GM19328 (cell line): ENCODE measurements around the gene OGDHL.
"Not testable (repeated sequence)": the region's sequence is repeated elsewhere in the genome, so short reads cannot be mapped to it uniquely, and the experiment has no call there.

Experiments used
- ATAC-seq: cut with Tn5 transposase; IDR thresholded peaks from one replicate; pipeline ENCODE4 v1.9.1; 2021; ENCODE audit warnings: mild to moderate bottlenecking, moderate library complexity; ENCODE audit not compliant: unreplicated experiment

Gene OGDHL

DNA sequence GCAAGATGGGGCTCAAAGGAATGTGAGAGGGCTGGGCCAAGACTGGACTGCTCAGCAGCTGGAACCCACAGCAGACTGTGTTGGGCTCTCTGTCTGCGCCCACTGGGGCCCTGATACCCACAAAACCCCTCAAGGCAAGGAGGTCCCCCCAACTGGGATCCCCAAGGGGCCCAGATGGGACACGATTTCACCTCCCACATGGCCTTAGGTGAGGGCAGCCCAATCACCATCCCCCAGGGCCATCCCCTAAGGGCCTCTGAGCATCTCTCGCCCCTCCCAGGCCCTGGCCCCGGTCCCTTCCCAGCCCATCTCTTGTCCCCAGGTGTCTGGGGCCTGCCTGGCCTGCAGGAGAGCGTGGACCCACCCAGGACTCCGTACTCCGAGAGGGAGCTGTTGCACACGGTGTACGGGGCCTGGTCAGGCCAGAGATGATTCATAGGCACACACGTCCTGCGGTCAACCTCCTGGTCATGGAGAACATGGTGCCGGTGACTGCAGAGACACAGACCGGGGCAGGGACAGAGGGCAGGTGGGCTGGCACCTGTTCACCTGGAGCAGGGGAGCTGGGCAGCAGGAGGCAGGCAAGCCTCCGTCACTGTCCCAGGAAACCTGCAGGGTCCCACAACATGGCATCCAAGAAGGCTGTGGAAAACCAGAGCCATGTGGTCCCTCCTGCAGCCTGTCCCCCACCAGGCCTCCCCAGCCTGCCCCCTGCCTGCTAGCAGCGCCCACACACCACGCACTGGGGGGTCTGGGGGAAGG, 21.6 kb downstream of the OGDHL start:
- no peak for ATAC-seq

GRCh38 chr10:49739426-49739825, 22.7 kb downstream of the OGDHL start:
- ATAC-seq: no peak

- no peak for ATAC-seq
These were observed 23.3 kb downstream of the OGDHL start for GRCh38 chr10:49738616-49739360.

GRCh38 chr10:49737474-49738201, 24.5 kb downstream of the OGDHL start:
- ATAC-seq: no peak

DNA sequence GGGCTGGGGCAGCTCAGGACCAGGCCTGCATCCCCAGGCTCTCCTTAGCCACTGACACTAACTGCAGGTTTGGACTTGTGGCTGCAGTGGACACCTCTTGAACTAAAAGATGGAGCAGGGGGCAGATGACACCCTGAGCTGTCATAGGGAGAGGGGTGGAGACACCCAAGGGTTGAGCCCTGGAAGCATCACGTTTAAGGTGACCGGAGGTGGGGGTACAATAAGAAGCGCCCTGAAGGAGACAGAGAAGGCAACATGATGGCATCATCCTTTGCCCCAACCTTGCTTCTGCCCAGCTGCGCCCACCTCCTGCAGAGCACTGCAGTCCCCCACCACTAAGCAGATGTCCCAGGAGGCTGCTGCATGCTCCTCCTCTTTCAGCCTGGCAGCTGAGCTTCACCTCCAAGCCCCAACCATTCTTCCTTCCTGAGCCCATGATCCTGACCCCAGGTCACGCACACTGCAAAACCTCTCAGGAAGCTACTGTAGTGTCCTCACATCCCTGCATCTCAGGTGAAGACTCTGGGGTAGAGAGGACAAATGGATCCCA, 25.5 kb downstream of the OGDHL start:
- ATAC-seq: no peak

DNA sequence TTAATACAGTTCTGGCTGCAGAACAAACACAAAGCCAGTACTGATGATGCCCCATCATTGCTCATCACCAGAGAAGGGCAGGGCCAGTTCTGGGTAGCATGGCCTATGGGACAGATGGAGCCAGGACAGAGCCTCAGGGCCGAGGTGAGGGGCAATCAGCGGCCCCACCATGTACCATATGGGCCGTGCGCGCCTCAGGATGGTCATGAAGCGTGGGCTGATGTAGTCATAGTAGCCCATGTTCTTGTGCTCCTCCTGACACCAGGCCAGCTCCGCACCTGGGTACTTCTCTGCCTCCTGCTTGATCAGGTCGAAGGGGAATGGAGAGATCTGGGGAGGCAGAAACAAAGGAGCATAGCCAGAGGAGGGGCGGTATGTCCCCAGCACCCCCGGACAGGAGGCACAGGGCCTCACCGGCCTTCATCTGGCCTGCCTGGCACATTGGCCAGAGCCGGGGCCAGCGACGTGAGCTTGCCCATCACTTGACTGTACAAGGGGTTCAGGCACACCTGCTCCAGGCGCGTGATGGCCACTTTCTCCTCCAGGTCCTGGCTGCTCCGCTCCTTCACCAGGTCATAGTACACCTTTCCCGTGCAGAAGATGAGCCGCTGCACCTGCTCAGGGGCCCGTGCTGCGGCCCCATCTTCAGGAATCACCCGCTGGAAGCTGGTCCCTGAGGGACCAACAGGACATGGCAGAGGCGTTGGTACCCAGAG, 26.1 kb downstream of the OGDHL start:
- no peak for ATAC-seq

- no peak for ATAC-seq
These were observed 27.0 kb downstream of the OGDHL start for GRCh38 chr10:49735161-49735560.

DNA sequence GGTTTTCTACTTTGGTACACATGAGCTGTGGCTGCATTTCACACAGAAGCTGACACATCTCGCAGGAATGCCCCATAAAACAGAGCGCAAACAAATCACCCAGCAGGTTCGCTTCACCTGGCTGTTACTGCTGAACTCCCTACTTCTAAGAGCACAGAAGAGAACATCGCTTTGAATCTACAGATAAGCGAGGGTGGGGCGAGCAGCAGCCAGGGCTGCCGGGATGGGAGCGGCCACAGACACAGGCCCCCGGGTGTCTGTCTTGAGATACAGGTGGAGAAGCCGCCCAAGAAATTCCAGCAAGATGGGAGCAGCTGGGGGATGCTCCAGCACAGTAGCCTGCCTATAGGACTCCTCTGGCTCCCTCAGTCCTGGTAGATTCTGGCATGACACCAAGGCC, 27.4 kb downstream of the OGDHL start:
- no peak for ATAC-seq

GRCh38 chr10:49733866-49734265, 28.3 kb downstream of the OGDHL start:
- ATAC-seq: no peak

- no peak for ATAC-seq
These were observed 35.5 kb downstream of the OGDHL start for GRCh38 chr10:49726593-49726992.

- not testable (repeated sequence) for ATAC-seq
These were observed 47.0 kb downstream of the OGDHL start for GRCh38 chr10:49715157-49715556.

GRCh38 chr10:49713266-49713665, 48.9 kb downstream of the OGDHL start:
- ATAC-seq: no peak

DNA sequence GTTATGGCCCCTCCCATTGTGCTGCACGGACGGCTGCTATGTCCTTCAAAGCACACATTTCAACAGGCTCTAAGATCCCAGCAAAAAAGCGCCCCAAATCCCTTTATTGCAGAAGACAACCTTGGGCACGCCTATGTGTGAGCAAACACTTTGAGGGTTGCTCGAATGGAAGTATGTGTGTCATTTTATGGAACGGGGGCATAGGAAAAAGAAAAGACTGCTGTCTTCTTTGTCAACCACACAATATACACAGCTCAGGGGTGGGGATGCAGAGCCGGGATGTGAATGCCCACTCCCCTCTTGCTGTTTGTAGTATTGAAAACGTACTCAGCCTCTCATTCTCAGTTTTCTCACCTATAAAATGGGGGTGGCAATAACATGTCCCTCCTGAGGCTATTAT, 50.6 kb downstream of the OGDHL start:
- ATAC-seq: no peak

DNA sequence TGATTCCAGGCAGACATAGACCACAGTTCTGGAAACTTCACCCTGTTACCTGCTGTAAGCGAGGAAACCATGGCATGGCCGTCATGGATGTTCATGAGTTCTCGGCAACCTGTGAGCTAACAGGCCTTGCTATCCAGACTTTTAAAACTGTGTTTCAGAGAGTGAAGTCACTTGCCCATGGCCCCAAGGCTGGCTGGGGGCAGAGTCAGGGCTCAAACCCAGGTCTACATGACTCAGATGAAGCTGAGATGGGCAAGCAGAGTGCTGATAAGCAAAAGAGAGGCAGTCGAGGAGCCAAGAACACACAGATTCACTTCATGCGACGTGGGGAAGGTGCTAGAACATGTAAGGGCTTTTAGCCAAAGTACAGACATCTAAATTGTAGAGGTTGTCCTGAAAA, 51.2 kb downstream of the OGDHL start:
- no peak for ATAC-seq

GRCh38 chr10:49709934-49710333, 52.2 kb downstream of the OGDHL start:
- no peak for ATAC-seq

DNA sequence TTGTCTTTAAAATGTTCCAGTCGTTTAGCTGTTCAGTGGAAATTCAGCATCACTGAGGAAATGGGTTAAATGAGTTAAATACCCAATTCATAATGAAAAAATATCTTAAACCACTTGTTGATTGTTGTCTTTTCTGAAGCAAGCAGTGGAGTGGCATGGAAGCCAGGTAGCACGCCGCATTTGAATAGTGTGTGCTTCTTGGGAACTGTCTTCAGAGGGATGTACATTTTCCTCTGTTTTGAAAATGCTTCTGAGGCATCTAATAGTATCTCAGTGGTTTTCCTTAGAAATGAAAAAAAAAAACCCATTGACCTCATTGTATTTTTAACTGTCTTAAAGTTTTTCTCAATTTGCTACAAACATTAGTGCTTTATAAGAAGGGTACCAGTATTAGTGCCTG, 54.5 kb downstream of the OGDHL start:
- ATAC-seq: no peak

GRCh38 chr10:49700997-49701396, 61.1 kb downstream of the OGDHL start:
- ATAC-seq: no peak

GRCh38 chr10:49700211-49700610, 61.9 kb downstream of the OGDHL start:
- ATAC-seq: no peak

- ATAC-seq: no peak
These were observed 63.4 kb downstream of the OGDHL start for GRCh38 chr10:49698679-49699078.

- no peak for ATAC-seq
These were observed 65.8 kb downstream of the OGDHL start for GRCh38 chr10:49696311-49696710.

GRCh38 chr10:49694466-49694865, 67.7 kb downstream of the OGDHL start:
- ATAC-seq: no peak
